Calu3 (cell line): Measurements from ENCODE around the gene ZNF564. TPM values are rescaled to one million over a fixed set of nuclear protein-coding genes. Genes with fewer than 3 reads are reported as not detected.

Experiments
- BruUV-seq: library from RNA; stranded (reverse); fragments of 400-500 nt; replicated peaks from 2 replicates; lab custom pipeline; 2021; lab: Mats Ljungman, UMichigan
- CTCF ChIA-PET: fragments of 300-600 bp; sonication (Branson Sonifier 250); formaldehyde crosslinking; loops from one replicate; lab custom pipeline; 2022; ENCODE audit warnings: antibody characterized with exemption; lab: Charles Lee
- DNase-seq: peaks from one replicate; pipeline ENCODE4 v3.0.0; 2022
- H3K27ac Mint-ChIP-seq: one replicate; pipeline ENCODE4 v1.8.0; 2022; ENCODE audit warnings: mixed read lengths; ENCODE audit not compliant: unreplicated experiment
- H3K27me3 Mint-ChIP-seq: one replicate; pipeline ENCODE4 v1.8.0; 2022; ENCODE audit warnings: mixed read lengths; ENCODE audit not compliant: unreplicated experiment
- H3K36me3 Mint-ChIP-seq: one replicate; pipeline ENCODE4 v1.8.0; 2022; ENCODE audit warnings: mild to moderate bottlenecking, moderate library complexity, mixed read lengths; ENCODE audit not compliant: insufficient read depth, unreplicated experiment
- H3K4me1 Mint-ChIP-seq: one replicate; pipeline ENCODE4 v1.8.0; 2022; ENCODE audit warnings: mild to moderate bottlenecking, low read depth, mixed read lengths; ENCODE audit not compliant: unreplicated experiment
- H3K4me3 Mint-ChIP-seq: one replicate; pipeline ENCODE4 v1.8.0; 2022; ENCODE audit warnings: mild to moderate bottlenecking, low read depth, moderate library complexity, mixed read lengths; ENCODE audit not compliant: unreplicated experiment
- H3K9me3 Mint-ChIP-seq: one replicate; pipeline ENCODE4 v1.8.0; 2022; ENCODE audit warnings: low read depth, mixed read lengths; ENCODE audit not compliant: unreplicated experiment
- CTCF ChIP-seq: fragments of 200-600 bp; IDR thresholded peaks from one replicate; pipeline ENCODE4 v1.8.0; 2022; ENCODE audit warnings: antibody characterized with exemption; ENCODE audit not compliant: unreplicated experiment
- intact Hi-C: fragments of 100-400 bp; cut with micrococcal nuclease; formaldehyde crosslinking; loops from one replicate; pipeline ENCODE4 v1.10.0; 2022; ENCODE audit not compliant: unreplicated experiment
- total RNA-seq: library from RNA; stranded (reverse); gene quantifications from 2 replicates; pipeline ENCODE4 v1.2.3, GENCODE V29; 2022

ZNF564 gene
- total RNA-seq, 1 experiment from 2014 or later, result 6.6 TPM

DNA sequence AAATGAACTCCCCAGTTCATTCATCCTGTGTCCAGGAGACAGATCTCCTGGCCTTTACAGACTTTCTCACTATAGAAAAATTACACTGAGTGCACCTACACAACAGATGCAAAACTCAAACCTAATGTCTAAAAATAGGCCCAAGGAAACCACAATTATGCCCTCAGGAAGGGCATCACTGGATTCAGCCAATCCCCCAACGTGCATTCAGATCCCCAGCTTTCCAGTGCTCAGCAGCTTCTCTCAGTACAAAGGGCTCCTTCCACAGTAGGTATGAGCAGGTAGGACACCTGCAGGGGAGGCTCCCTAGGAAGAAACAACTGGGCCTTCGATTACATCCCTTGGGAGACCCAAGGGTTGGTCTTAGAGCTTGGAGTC, 68.8 kb downstream of the ZNF564 start:
- no peak for TF ChIP-seq CTCF
- H3K27ac Mint-ChIP-seq, result no peak overlapping the region
- no TSS peak for BruUV-seq

GRCh38 chr19:12481781-12482508, 69.3 kb downstream of the ZNF564 start:
- CTCF ChIA-PET, result interaction anchor here (0.5 kb wide), 1 partner anchor 81 kb away, joined by 4 read pairs; the partner anchor contains the start of gene ZNF799
- no peaks in the 10 kb centered on the region for H3K27me3 Mint-ChIP-seq
- TF ChIP-seq CTCF, result no peak
- intact Hi-C loops, result no loop called here
- no TSS peak for BruUV-seq
- no peaks in the 10 kb centered on the region for H3K4me1 Mint-ChIP-seq
- peaks cover 10% of the 10 kb centered on the region for H3K9me3 Mint-ChIP-seq
- no peak overlapping the region for H3K4me3 Mint-ChIP-seq
- DNase-seq, result no peak
- peaks cover 14% of the 10 kb centered on the region for H3K36me3 Mint-ChIP-seq
- H3K27ac Mint-ChIP-seq, result no peak overlapping the region

More for the DNA sequence above, 68.8 kb downstream of the ZNF564 start:
- Mint-ChIP-seq H3K4me1 (no peaks in the 10 kb centered on the region), H3K36me3 (peaks cover 14% of the 10 kb centered on the region), H3K27me3 (no peaks in the 10 kb centered on the region), H3K4me3 (no peak overlapping the region), H3K9me3 (peaks cover 10% of the 10 kb centered on the region)
- DNase-seq, result no peak
- intact Hi-C loops, result no loop called here
- CTCF ChIA-PET, result interaction anchor here (0.5 kb wide), 1 partner anchor 81 kb away, joined by 4 read pairs; the partner anchor contains the start of gene ZNF799

GRCh38 chr19:12478234-12478941, 72.9 kb downstream of the ZNF564 start:
- no peak for TF ChIP-seq CTCF
- H3K4me1 Mint-ChIP-seq, result no peaks in the 10 kb centered on the region
- peaks cover 10% of the 10 kb centered on the region for H3K9me3 Mint-ChIP-seq
- H3K27ac Mint-ChIP-seq, result no peak overlapping the region
- intact Hi-C loops, result no loop called here
- H3K4me3 Mint-ChIP-seq, result no peak overlapping the region
- BruUV-seq, result no TSS peak
- no peak for DNase-seq
- no peaks in the 10 kb centered on the region for H3K36me3 Mint-ChIP-seq
- no peaks in the 10 kb centered on the region for H3K27me3 Mint-ChIP-seq
- CTCF ChIA-PET, result no interaction called here

Other genes with a start within 250 kb of the ZNF564 start
- 0.81 and 1.3 TPM in 2 replicates for gene ZNF563, start 217.8 kb downstream of the ZNF564 start, total RNA-seq
- gene ZNF442, start 185.8 kb downstream of the ZNF564 start, total RNA-seq, result 1.3 and 1.4 TPM in 2 replicates
- gene ZNF799, start 150.2 kb downstream of the ZNF564 start, total RNA-seq, result 5.1 and 7.4 TPM in 2 replicates
- gene ZNF443, start 110.5 kb downstream of the ZNF564 start, total RNA-seq, result 7.5 and 8.6 TPM in 2 replicates
- 1.6 and 1.7 TPM in 2 replicates for gene ZNF709, start 66.7 kb downstream of the ZNF564 start, total RNA-seq
- 5.4 and 6.3 TPM in 2 replicates for gene ZNF490, start 59.3 kb upstream of the ZNF564 start, total RNA-seq
- 15.8 and 16.2 TPM in 2 replicates for gene ZNF791, start 59.4 kb upstream of the ZNF564 start, total RNA-seq
- 76.9 and 84.4 TPM in 2 replicates for gene MAN2B1, start 115.3 kb upstream of the ZNF564 start, total RNA-seq
- gene WDR83, start 115.3 kb upstream of the ZNF564 start, total RNA-seq, result 10.1 and 10.8 TPM in 2 replicates
- 57.6 and 69.1 TPM in 2 replicates for gene DHPS, start 130.4 kb upstream of the ZNF564 start, total RNA-seq
- not detected in 2 replicates for gene GNG14, start 136.5 kb upstream of the ZNF564 start, total RNA-seq
- gene FBXW9, start 145.1 kb upstream of the ZNF564 start, total RNA-seq, result 6.7 and 7.1 TPM in 2 replicates
- gene TNPO2, start 172.4 kb upstream of the ZNF564 start, total RNA-seq, result 67.0 and 87.6 TPM in 2 replicates
- 124 and 128 TPM in 2 replicates for gene TRIR, start 183.2 kb upstream of the ZNF564 start, total RNA-seq
- 52.2 and 53.8 TPM in 2 replicates for gene GET3, start 186.0 kb upstream of the ZNF564 start, total RNA-seq
- gene BEST2, start 200.3 kb upstream of the ZNF564 start, total RNA-seq, result not detected in 2 replicates
- gene HOOK2, start 224.1 kb upstream of the ZNF564 start, total RNA-seq, result 69.0 and 70.7 TPM in 2 replicates
- gene JUNB, start 240.0 kb upstream of the ZNF564 start, total RNA-seq, result 113 and 116 TPM in 2 replicates